ENCODE data around the gene KIF2C.
"Not testable (repeated sequence)": the region's sequence is repeated elsewhere in the genome, so short reads cannot be mapped to it uniquely, and the experiment has no call there.

GRCh38 chr1:44738953-44739306 lies 707 bp upstream of the KIF2C start:
- not testable (repeated sequence) for TF ChIP-seq CTCF, POLR2AphosphoS5, POLR2A (IDR thresholded peaks at IDR 0.05)
